Loucy (cell line): ENCODE measurements around the gene TTC39C.

Source experiments
- CTCF ChIP-seq: fragments of 200-600 bp; sonication (generic); conservative IDR thresholded peaks from 2 replicates; pipeline ENCODE4 v1.5.1; 2014; ENCODE audit warnings: mild to moderate bottlenecking, antibody characterized with exemption, low read length
- EZH2phosphoT487 ChIP-seq: fragments of 200-600 bp; IDR thresholded peaks from 2 replicates; pipeline ENCODE4 v1.6.1; 2018; ENCODE audit warnings: antibody characterized with exemption, mild to moderate bottlenecking, moderate library complexity, borderline replicate concordance

GRCh38 chr18:24170360-24170759, 155.8 kb downstream of the TTC39C start:
- TF ChIP-seq CTCF (no peak), EZH2phosphoT487 (no peak)
